Stimulated activated CD8-positive, alpha-beta memory T cell treated with anti-CD3 and anti-CD28 coated beads, Interleukin-2, amount 100 ng/mL, for 48 hours (primary cell): ENCODE data around the gene XRCC1.
"Not testable (repeated sequence)": the region's sequence is repeated elsewhere in the genome, so short reads cannot be mapped to it uniquely, and the experiment has no call there.

Source experiments
- DNase-seq, 2 donors: peaks; one replicate each; pipeline ENCODE4 v3.0.0-alpha.2; 2020; ENCODE audit warnings: low read depth in 2 of 2

Gene XRCC1

DNA sequence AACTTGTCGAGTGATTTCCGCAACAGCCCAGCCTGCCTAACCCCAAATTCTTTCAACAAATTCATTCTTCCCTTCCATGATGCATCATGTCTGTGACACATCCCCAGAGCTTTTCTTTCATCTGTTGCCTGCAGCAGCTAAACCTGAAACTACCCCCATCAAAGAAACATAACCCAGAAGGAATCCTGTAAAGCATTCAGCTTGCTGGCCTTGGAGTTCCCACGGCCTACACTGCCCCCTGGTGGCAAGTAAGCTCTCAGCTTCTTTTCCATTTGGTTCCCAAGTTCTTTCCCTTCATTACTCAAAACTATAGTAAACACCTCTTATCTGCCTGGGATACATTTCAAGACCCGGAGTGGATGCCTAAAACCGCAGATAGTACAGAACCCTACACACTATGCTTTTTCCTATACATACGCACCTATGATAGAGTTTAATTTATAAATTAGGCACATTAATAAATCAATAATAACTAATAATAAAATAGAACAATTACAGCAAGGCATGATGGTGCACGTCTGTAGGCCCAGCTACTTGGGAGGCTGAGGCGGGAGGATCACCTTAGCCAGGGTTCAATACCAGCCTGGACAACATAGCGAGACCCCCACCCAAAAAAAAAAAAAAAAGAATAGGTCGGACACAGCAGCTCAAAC is 55.8 kb downstream of the XRCC1 start:
- DNase-seq, result peak; percentile 68 to 74

GRCh38 chr19:43518051-43518450 is 57.3 kb downstream of the XRCC1 start:
- DNase-seq, result no peak

GRCh38 chr19:43512399-43512798 is 62.9 kb downstream of the XRCC1 start:
- DNase-seq, result not testable (repeated sequence)

DNA sequence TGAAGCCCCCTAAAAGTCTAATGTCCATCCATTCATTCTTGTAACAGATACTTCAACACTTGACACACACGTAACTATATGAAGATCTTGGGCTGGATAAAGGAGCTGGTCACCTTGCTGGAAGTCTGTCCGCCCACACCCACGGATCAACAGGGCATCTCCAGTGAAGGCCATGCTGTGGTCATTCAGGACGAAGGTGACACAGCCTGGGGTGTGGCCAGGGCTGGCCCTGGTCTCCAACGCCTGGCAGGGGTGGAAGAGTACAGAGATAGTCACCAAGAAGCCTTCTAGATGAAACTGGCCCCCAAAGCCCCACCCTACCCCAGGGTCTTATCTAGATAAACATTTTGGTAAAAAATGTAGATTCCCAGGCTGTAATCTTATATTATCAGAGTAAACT is 64.0 kb downstream of the XRCC1 start:
- DNase-seq, result no peak

DNA sequence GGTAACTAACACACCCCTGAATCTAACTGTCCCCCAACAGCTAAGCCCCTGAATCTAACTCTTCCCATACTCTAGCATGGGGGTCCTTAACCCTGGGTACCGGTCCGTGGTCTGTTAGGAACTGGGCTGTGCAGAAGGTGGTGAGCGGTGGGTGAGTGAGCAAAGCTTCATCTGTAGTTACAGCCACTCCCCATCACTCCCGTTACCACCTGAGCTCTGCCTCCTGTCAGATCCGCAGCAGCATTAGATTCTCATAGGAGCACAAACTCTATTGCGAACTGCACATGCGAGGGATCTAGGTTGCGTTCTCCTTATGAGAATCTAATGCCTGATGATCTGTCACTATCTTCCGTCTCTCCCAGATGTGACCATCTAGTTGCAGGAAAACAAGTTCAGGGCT is 64.6 kb downstream of the XRCC1 start:
- no peak for DNase-seq

GRCh38 chr19:43507880-43508279 is 67.4 kb downstream of the XRCC1 start:
- no peak for DNase-seq

DNA sequence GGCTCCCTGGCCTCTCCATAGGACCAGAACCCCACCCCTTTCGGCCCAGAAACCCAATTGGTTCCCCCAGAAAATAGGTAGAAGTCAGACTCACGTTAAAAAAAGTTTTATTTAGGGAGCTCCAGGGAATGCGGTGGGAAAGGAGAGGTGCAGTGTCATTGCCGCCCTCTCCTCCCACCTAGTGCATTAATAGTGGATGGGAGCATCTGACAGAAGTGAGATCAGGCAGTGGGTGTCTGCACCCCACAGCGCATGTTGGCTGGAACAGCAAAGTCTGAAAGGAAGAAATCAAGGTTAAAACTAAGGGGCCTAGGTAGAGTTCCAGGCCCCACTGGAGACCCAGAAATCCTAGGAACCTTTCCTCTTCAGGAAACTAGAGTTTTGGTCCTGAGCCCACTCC is 68.7 kb downstream of the XRCC1 start:
- no peak for DNase-seq

DNA sequence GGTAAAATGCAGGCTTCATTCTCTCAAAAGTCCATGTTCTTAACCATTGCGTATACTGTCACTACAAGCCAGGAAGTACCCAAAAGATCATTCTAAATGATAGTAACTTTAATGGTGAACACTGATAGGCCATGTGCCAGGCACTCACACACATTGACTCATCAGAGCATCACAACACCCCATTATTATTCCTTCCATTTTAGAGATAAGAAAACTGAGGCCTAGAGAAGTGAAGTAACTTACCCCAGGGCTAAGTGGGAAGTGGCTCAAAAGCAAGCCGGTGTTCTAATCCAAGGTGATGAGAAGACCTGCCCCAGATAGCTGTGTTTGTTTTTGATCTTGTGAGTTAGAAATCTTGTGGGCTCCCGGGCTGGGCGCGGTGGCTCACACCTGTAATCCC is 69.4 kb downstream of the XRCC1 start:
- DNase-seq, result no peak

- DNase-seq, result no peak
Observed at GRCh38 chr19:43505186-43505456, 70.2 kb downstream of the XRCC1 start.

- DNase-seq, result peak in 1 of 2 donors; percentile 30
Observed at GRCh38 chr19:43504426-43505185, 70.7 kb downstream of the XRCC1 start, which contains the start of gene PHLDB3. TSS of gene PHLDB3 (minus strand) at chr19:43504746. CDS start at chr19:43504118, 628 bp downstream.

- DNase-seq, result peak; percentile 99 to 100
Observed at GRCh38 chr19:43503501-43504425, 71.6 kb downstream of the XRCC1 start.

DNA sequence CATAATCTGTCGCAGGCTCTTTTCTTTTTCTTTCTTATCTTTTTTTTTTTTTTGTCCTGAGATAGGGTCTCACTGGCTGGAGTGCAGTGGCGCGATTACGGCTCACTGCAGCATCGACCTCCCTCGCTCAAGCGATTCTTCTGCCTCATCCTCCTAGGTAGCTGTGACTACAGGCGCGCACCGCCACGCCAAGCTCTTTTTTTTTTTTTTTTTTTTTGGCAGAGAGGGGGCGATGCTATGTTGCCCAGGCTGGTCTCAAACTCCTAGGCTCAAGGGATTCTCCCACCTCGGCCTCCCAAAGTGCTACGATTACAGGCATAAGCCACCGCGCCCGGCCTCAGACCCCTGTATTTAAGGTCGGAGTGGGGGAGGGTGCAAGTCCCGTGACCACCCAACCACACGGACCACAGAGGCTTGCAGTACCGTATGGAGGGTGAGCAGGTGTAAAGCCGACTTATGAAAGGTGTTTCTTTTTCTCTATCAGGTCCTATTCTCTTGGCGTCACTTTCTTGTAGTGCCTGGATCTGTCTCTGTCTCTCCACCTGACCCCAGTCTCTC is 72.8 kb downstream of the XRCC1 start:
- no peak for DNase-seq

DNA sequence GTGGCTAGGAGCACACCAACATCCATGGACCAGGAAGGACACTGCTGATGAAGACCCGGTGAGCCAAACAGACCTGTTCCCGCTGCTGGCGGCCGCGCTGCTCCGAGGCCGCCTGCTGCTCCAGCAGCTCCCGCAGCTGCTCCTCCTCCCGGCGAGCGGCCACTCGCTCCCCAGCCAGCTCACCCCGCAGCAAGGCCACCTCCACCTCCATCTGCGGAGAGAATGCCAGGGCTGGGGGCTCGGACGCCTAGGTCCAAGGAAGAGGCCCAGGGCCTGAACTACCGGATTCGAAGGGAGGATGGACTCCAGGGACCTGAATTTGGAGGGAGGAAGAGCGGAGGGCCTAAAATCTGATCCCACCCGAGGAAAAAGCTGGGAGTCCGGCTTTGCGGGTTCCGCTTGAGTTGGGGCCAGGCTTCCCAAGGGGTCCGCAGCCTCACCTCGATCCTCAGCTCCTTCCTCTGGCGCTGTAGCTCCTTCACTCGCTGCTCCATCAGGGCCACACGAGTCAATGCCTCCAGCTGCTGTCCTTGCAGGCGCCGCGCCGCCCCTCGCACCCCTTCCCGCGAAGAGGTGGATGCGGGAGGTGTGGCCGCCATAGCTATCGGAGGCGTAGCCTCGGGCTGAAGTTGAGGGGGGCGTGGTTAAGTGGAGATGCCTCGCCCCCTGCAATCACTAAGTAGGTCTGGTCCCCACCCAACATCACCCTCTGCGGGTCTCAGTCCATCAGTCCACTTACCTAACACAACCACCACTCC is 73.5 kb downstream of the XRCC1 start:
- no peak for DNase-seq

GRCh38 chr19:43499042-43499441 is 76.3 kb downstream of the XRCC1 start:
- no peak for DNase-seq

DNA sequence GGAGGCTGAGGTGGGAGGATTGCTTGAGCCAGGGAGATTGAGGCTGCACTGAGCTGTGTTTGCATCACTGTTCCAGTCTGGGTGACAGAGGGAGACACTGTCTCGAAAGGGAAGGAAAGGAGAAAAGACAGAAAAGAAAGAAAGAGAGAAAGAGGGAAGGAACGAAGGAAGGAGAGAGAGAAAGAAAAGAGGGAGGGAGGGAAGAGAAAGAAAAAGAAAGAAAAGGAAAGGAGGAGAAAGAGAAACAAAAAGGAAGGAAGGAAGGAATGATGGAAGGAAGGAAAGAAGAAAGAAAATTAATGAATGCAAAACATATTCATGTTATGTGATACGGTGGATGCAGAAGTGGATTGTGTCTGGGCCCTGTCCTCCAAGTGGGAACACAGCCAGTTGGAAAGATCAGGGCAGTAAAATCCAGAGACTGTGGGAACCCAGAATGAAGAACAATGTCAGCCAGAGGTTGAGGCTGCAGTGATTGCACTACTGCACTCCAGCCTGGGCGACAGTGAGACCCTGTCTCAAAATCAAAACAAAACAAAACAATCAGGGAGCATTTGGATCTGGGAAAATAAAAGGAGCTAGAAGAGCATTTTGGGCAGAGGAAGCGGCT is 77.0 kb downstream of the XRCC1 start:
- no peak for DNase-seq

GRCh38 chr19:43496960-43497359 is 78.4 kb downstream of the XRCC1 start:
- DNase-seq, result no peak

- no peak for DNase-seq
Observed at GRCh38 chr19:43495082-43495481, 80.2 kb downstream of the XRCC1 start.
